GM19023 (cell line): ENCODE results near the gene NDUFB8.

ENCODE experiments used
- ATAC-seq: cut with Tn5 transposase; IDR thresholded peaks from one replicate; pipeline ENCODE4 v1.9.1; 2021; ENCODE audit warnings: mild to moderate bottlenecking, moderate library complexity; ENCODE audit not compliant: unreplicated experiment

The NDUFB8 gene

GRCh38 chr10:100537475-100537874, 7.8 kb upstream of the NDUFB8 start:
- no peak for ATAC-seq

DNA sequence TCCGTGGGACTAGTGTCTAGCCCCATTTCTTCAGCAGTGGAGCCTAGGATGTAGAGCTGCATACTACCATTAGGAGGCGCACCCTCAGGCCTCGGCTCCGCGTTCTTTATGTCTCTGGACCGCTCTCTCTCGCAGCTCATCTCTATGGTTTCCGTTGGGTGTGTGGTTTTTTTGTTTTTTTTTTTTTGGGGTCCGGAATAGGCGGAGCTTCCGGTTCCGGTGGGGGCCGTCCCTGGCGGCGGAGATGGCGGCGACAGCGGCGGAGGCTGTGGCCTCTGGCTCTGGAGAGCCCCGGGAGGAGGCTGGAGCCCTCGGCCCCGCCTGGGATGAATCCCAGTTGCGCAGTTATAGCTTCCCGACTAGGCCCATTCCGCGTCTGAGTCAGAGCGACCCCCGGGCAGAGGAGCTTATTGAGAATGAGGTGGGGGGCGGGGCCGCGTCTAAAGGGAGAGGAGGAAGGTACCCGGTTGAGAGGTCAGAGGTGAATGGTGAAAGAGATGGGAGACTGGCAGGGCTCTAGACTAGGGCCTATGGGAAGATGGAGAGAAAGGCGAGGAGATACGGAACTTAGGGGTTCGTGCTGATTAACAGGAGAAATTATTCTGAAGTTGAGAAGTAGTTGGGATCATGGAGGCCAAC, 6.2 kb upstream of the NDUFB8 start, which contains the start of gene HIF1AN:
HIF1AN (plus strand) TSS at position 229 of the 639 bp plus-strand sequence; CDS start at position 245, 16 bp downstream.
- peak; percentile 98 for ATAC-seq

DNA sequence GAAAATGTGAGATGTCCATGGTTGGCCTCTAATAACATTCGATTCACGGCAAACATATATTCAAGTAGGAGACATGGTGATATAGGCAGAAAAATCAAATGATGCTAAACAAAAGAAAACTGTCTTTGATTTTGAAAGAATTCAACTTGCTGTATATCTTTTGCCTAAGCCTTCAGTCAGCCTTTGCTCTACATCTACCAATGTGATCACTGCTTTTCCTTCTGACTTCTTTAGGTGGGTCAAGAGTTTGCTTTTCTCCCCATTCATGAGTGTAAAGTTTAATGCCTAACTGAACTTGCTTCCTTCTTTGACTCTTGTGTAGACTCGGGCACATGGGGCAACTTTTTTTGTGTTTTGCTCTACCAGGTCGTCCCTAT, 5.7 kb upstream of the NDUFB8 start:
- peak; percentile 7 for ATAC-seq

GRCh38 chr10:100534726-100535125, 5.1 kb upstream of the NDUFB8 start:
- ATAC-seq: no peak

- ATAC-seq: no peak
These were observed 2.1 kb upstream of the NDUFB8 start for GRCh38 chr10:100531761-100532160.

GRCh38 chr10:100528921-100529474, 673 bp downstream of the NDUFB8 start:
- ATAC-seq: peak; percentile 7

DNA sequence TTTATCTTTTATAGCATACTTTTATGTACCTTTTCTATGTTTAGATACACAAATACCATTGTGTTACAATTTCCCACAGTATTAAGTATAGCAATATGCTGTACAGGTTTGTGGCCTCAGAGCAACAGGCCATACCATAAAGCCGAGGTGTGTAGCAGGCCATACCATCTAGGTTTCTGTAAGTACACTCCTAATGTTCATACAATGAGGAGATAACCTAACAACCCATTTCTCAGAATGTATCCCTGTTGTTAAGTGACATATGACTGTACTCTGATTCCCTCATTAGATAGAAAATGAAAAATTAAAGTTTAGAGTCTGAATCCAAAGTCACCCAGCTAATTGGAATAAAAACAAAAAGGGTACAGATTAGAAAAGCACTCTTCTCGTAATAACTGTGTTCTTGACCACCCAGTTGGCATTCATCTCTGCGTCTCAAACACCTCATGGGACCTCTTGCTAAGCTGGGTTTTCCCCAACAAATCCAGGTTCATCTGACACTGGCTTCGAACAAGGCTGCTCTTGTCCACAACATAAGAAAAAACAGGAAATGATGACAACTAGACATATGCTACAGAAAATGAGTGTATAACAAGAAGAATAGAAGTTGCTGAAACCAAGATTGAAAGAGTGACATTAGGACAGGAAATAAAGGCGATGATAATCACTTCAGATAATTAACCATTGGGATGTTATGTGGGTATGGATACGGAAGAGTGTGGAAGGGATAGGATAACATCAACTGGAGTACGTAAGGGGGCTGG, 1.4 kb downstream of the NDUFB8 start:
- no peak for ATAC-seq

GRCh38 chr10:100524638-100525037, 5.0 kb downstream of the NDUFB8 start:
- ATAC-seq: no peak

DNA sequence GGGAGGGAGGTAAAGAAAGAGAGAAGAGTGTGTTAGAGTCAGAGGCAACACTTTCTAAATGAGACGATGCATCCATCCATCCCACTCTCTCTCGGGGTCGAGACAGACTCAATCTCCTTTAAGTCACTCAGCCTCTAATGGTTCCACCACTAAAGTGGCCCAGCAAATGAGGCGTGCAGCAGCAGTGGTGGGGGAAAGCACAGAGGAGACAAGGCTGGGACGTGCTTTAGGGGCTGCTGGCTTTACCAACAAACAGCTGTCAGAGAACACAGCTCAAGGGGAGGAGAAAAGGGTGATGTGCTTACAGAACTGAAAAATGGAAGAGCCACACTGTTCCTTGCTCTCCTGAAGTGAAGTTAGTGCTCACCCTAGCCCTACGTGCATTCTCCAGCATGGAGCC, 5.5 kb downstream of the NDUFB8 start:
- no peak for ATAC-seq

DNA sequence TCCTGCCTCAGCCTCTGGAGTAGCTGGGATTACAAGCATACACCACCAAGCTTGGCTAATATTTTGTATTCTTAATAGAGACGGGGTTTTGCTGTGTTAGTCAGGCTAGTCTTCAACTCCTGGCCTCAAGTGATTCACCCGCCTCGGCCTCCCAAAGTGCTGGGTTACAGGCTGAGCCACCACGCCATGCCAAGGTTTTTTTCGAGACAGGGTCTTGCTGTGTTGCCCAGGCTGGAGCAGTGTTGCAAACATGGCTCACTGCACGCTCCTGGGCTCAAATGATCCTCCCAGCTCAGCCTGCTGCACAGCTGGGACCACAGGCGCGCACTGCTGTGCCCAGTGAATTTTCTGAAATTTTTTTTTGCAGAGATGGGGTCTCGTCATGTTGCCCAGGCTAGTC, 6.7 kb downstream of the NDUFB8 start:
- ATAC-seq: no peak

DNA sequence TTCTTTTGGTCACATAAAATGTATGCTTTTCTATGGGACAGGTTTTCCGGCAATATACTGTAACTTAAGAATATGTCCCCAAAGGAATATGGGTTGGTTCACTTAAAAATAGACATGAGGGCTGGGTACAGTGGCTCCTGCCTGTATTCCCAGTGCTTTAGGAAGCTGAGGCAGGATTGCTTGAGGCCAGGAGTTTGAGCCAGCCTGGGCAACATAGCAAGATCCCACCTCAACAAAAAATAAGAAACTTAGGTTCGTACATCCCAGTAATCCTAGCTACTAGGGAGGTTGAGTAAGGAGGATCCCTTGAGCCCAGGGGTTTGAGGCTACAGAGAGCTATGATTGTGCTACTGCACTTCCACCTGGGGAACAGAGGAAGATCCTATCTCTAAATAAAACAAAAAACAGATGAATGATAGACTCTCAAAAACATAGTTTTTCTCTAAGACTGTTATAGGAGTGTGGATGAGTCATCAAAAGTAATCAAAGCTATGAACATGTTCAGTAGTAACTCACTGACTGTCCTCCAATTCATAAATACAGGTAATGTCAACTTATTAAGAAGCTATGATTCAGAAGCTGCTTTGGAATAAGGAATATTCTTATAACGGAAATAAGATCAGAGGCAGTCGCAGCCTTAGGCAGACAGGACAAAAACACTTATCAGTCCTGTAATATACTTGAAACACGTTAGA, 7.4 kb downstream of the NDUFB8 start:
- no peak for ATAC-seq

- no peak for ATAC-seq
These were observed 8.9 kb downstream of the NDUFB8 start for GRCh38 chr10:100520811-100521210.

DNA sequence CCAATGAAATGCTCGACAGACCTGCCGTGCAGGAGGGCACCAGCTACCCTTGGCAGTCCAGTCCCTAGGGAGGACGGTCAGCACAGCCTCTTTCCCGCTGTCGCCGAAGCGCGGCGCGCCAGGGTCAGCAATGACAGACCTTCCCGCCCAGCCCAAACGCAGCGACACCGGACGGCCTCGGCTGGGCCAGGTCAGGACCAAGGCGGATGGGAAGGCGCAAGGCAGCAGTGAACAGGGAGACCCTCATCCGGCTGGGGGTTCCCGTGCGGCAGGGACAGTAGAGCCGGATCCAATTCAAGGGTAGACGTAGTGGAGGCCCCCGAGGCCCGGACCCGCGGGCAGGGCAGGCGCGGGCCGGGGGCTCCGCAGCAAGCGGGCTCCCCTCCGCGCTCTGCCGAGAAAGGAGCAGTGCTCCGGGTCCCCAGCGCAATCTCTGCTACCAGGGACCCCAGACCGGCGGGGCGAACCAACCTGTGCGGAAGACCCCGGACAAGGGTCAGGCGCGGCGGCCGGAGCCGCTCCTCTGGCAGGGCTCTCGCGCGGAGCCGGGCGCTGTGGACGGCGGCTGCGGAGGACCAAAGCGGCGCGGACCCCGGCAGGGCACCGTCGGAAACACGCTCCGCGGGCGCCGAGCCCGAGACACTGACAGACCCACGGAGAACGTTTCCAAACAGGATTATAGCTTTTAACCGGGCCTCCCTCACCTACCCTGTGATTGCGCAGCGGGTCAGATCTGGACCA, 10.2 kb downstream of the NDUFB8 start, which contains the start of gene SEC31B:
SEC31B (minus strand) TSS at position 551 of the 741 bp plus-strand sequence. CDS start 2,909 bp downstream, outside the sequence.
- no peak for ATAC-seq

DNA sequence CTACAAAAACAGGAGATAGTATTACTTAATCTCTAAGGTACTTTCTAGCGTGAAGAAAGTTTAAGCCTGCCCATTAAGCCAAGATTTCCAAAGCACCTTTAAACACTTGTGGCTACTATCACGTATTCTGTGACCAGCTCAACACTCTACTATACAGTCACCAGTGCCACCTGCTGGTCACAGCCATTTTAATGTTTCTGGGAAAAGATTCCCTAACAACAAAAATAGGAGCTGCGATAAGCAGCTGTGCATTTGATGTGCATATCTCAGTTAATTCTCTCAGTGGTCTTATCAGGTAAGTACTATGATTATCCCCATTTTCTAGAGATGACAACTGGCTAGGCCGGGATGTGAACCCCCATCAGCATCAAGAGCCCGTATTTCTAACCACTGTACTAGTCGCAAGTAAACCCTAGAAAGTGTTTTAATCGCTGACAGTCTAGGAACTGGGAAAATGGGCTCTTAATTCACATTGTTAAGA, 10.9 kb downstream of the NDUFB8 start:
- no peak for ATAC-seq

DNA sequence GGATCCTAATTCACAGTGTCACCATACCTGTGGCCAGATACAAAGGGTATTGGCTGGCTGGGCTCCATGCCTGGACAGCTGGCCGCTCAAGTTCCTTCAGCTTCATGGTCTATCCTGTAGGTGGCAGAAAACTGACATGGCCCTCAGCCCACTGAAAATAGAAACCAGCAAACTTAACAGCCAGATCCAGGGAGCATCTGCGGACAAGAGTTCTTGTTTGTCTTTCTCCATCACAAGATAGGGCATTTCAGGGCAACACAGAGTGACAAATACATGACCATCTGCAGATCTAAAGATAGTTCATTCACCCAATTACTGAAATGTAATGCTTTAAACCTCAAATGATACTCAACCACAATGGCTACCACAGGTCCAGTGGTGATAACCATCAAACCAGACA, 12.8 kb downstream of the NDUFB8 start:
- ATAC-seq: no peak

GRCh38 chr10:100515612-100516011, 14.1 kb downstream of the NDUFB8 start:
- ATAC-seq: no peak

- no peak for ATAC-seq
These were observed 18.9 kb downstream of the NDUFB8 start for GRCh38 chr10:100510533-100511308.

- no peak for ATAC-seq
These were observed 20.3 kb downstream of the NDUFB8 start for GRCh38 chr10:100509241-100509840.

DNA sequence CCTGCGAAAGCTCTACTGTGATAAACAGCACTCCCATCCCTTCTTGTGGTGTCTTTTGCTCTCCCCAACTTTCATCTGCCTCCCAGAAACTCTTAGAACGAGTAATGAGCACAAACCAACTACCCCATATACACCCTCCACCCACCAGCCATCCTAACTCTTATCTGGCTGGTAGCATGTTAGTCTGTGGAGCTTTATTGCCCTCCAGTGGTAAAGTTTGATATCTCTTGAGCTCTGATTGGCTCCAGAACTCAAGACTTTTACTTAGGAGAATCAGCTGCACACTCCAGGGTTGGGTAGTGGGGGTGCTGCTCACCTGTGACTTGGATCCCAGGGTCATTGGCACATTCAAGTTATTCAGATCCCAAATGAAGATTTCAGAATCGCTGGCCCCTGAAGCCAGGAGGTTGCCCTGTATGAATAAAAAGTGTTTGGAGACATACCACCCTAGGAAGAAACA, 20.9 kb downstream of the NDUFB8 start:
- ATAC-seq: no peak
